GM21737 (cell line): Measurements from ENCODE around the gene MRFAP1.

Experiments used
- ATAC-seq: cut with Tn5 transposase; IDR thresholded peaks from one replicate; pipeline ENCODE4 v1.9.1; 2021; ENCODE audit warnings: mild to moderate bottlenecking, moderate library complexity; ENCODE audit not compliant: unreplicated experiment

MRFAP1 gene

GRCh38 chr4:6689506-6689960 lies 49.0 kb downstream of the MRFAP1 start:
- no peak for ATAC-seq
